Ishikawa (cell line): ENCODE data around the gene TBC1D16.

ENCODE experiments used
- CEBPB ChIP-seq: IDR thresholded peaks from 2 replicates; pipeline ENCODE4 v1.6.1; 2012
- CREB1 ChIP-seq: IDR thresholded peaks from 2 replicates; pipeline ENCODE4 v1.6.1; 2012; ENCODE audit warnings: low read depth
- EP300 ChIP-seq: IDR thresholded peaks from 2 replicates; pipeline ENCODE4 v1.6.1; 2012; ENCODE audit warnings: borderline replicate concordance
- FOXM1 ChIP-seq: IDR thresholded peaks from 2 replicates; pipeline ENCODE4 v1.6.1; 2012; ENCODE audit warnings: low read depth, borderline replicate concordance
- RAD21 ChIP-seq: IDR thresholded peaks from 2 replicates; pipeline ENCODE4 v1.6.1; 2012; ENCODE audit warnings: low read depth
- TAF1 ChIP-seq: IDR thresholded peaks from 2 replicates; pipeline ENCODE4 v1.6.1; 2012; ENCODE audit warnings: low read depth, mild to moderate bottlenecking
- TEAD4 ChIP-seq: IDR thresholded peaks from 2 replicates; pipeline ENCODE4 v1.6.1; 2012
- YY1 ChIP-seq: IDR thresholded peaks from 2 replicates; pipeline ENCODE4 v1.6.1; 2012; ENCODE audit warnings: low read depth
- TF ChIP-seq, protein P1 (sequence below): IDR thresholded peaks from 2 replicates; pipeline ENCODE4 v1.6.1; 2012
- TF ChIP-seq, protein P2 (sequence below): IDR thresholded peaks from 2 replicates; pipeline ENCODE4 v1.6.1; 2012; ENCODE audit warnings: low read depth, mild to moderate bottlenecking
- TF ChIP-seq, protein P3 (sequence below): IDR thresholded peaks from 2 replicates; pipeline ENCODE4 v1.6.1; 2012

DNA sequence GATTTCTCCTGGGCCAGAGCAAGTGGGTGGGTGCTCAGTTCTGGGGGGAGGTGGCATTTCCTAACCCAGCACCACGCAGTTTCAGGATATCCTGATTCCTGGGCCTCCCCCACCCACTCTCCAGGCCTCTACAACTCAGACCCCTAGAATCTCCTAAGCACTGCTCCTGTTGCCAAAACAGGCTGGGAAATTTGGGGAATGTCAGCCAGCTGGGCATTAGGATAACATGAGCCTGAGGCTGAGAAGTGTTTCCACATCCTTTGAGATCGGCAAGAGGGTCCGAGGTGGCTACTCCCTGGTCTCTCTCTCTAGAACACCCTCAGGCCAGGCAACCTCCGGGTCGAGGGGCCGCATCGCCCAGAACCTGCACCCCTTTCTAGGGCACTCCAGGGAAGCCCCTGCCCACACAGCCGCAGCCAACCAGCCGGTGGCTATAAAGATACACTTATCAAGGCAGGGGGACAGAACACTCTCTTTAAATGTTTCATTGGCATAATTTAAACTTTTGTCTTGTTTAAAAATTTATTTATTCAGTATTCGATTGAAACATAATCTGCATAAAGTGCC, 23.6 kb downstream of the TBC1D16 start:
- TF ChIP-seq EP300: no peak
- TF ChIP-seq FOXM1: no peak
- TF ChIP-seq TEAD4: no peak
- no peak for TF ChIP-seq CEBPB
- TF ChIP-seq, protein P1, sequence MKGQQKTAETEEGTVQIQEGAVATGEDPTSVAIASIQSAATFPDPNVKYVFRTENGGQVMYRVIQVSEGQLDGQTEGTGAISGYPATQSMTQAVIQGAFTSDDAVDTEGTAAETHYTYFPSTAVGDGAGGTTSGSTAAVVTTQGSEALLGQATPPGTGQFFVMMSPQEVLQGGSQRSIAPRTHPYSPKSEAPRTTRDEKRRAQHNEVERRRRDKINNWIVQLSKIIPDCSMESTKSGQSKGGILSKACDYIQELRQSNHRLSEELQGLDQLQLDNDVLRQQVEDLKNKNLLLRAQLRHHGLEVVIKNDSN: no peak
- TF ChIP-seq CREB1: no peak
- TF ChIP-seq TAF1: no peak
- no peak for TF ChIP-seq YY1
- TF ChIP-seq, protein P2, sequence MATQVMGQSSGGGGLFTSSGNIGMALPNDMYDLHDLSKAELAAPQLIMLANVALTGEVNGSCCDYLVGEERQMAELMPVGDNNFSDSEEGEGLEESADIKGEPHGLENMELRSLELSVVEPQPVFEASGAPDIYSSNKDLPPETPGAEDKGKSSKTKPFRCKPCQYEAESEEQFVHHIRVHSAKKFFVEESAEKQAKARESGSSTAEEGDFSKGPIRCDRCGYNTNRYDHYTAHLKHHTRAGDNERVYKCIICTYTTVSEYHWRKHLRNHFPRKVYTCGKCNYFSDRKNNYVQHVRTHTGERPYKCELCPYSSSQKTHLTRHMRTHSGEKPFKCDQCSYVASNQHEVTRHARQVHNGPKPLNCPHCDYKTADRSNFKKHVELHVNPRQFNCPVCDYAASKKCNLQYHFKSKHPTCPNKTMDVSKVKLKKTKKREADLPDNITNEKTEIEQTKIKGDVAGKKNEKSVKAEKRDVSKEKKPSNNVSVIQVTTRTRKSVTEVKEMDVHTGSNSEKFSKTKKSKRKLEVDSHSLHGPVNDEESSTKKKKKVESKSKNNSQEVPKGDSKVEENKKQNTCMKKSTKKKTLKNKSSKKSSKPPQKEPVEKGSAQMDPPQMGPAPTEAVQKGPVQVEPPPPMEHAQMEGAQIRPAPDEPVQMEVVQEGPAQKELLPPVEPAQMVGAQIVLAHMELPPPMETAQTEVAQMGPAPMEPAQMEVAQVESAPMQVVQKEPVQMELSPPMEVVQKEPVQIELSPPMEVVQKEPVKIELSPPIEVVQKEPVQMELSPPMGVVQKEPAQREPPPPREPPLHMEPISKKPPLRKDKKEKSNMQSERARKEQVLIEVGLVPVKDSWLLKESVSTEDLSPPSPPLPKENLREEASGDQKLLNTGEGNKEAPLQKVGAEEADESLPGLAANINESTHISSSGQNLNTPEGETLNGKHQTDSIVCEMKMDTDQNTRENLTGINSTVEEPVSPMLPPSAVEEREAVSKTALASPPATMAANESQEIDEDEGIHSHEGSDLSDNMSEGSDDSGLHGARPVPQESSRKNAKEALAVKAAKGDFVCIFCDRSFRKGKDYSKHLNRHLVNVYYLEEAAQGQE: no peak
- TF ChIP-seq RAD21: no peak
- TF ChIP-seq, protein P3, sequence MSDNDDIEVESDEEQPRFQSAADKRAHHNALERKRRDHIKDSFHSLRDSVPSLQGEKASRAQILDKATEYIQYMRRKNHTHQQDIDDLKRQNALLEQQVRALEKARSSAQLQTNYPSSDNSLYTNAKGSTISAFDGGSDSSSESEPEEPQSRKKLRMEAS: no peak
